ENCODE results near the gene LAMA1. TPM values are rescaled to one million over a fixed set of nuclear protein-coding genes. Genes with fewer than 3 reads are reported as not detected.

LAMA1 gene
- total RNA-seq, 1 experiment from 2014 or later: 28.8 TPM

DNA sequence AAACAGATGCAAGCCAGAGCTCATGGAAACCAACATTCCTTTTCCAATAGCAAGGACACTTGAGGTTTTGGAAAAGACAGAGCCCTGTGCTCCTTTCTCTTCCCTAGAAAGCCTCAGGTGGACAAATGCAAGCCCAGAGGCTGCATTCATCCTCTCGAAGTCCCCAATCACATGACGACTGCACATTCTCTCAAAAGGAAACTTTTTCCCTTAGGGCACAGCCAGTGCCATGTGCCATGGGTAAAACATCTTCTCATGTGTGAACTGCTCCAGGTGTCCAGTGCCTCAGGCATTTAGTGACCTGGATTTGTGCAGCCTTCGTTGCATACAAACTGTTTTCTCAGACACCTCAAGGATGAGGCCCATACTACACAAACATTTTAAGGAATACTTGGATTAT, 140.7 kb downstream of the LAMA1 start:
- H3K9me3 ChIP-seq (ENCODE audit: control insufficient read depth, low read depth, low read length): no peaks in the 10 kb centered on the region
- Mint-ChIP-seq H3K27ac (no peak overlapping the region), H3K36me3 (ENCODE audit: insufficient read depth in 1 of 3, low read depth in 3 of 3) (peaks cover 31 to 65% (median 34%) of the 10 kb centered on the region in 3 experiments), H3K27me3 (ENCODE audit: low read depth) (no peaks in the 10 kb centered on the region), H3K9me3 (no peaks in the 10 kb centered on the region), H3K4me1 (peaks cover 1% of the 10 kb centered on the region in 2 experiments; a peak in 1 of 4 replicates), H3K4me3 (no peak overlapping the region)
- H3K27me3 ChIP-seq (ENCODE audit: insufficient read depth, low read length): no peaks in the 10 kb centered on the region
- no peak overlapping the region for H3K56ac ChIP-seq (ENCODE audit: insufficient read length, low read depth, low read length)
- H3K79me2 ChIP-seq (ENCODE audit: insufficient read depth, low read length): no peaks in the 10 kb centered on the region
- H3K4ac ChIP-seq (ENCODE audit: low read depth, low read length): no peak overlapping the region
- DNase-seq: no peak
- no peak overlapping the region for H2BK120ac ChIP-seq (ENCODE audit: low read depth, low read length, poor library complexity, severe bottlenecking)
- H2BK15ac ChIP-seq (ENCODE audit: low read depth, low read length): no peak overlapping the region
- H2BK5ac ChIP-seq (ENCODE audit: insufficient read length, low read length): no peak overlapping the region
- H3K18ac ChIP-seq (ENCODE audit: insufficient read length, low read depth, low read length): no peak overlapping the region
- H4K5ac ChIP-seq (ENCODE audit: insufficient read length, low read depth, low read length): no peak overlapping the region
- H4K8ac ChIP-seq (replicated peaks; ENCODE audit: insufficient read length, low read depth, low read length): no peak overlapping the region
- H4K91ac ChIP-seq (ENCODE audit: insufficient read length, low read depth, low read length): no peak overlapping the region
- no peak overlapping the region for H2AK5ac ChIP-seq (ENCODE audit: insufficient read length, low read length)
- H4K20me1 ChIP-seq (ENCODE audit: control insufficient read depth, insufficient read depth, insufficient read length): no peaks in the 10 kb centered on the region
- H3K27ac ChIP-seq (ENCODE audit: insufficient read length, low read depth, low read length): no peak overlapping the region
- H3K4me1 ChIP-seq (ENCODE audit: insufficient read depth, low read length): no peaks in the 10 kb centered on the region; the same call in 1 of the 2 replicates
- WGBS (ENCODE audit: extremely low coverage, insufficient read length, low lambda C conversion rate): no CpG with 5 or more reads among the region's 3 CpGs
- no peak overlapping the region for H2BK20ac ChIP-seq (ENCODE audit: low read depth, low read length, poor library complexity, severe bottlenecking)
- no peak overlapping the region for H2BK12ac ChIP-seq (ENCODE audit: insufficient read length, low read depth, low read length)
- H3K9ac ChIP-seq (ENCODE audit: extremely low read depth, insufficient read length, low read length): no peak overlapping the region
- H3K14ac ChIP-seq (ENCODE audit: insufficient read depth, low read length): no peak overlapping the region
- H3K79me1 ChIP-seq (ENCODE audit: insufficient read depth, low read depth, low read length, poor library complexity, severe bottlenecking): no peaks in the 10 kb centered on the region
- no peak overlapping the region for H3K4me2 ChIP-seq (ENCODE audit: insufficient read depth, insufficient read length, low read length)
- no peak overlapping the region for H3T11ph ChIP-seq (ENCODE audit: low read length)
- H2AFZ ChIP-seq (ENCODE audit: low read length): no peak overlapping the region
- H3K23ac ChIP-seq (ENCODE audit: insufficient read length, low read depth, low read length): no peak overlapping the region
- TF ChIP-seq, protein P1, sequence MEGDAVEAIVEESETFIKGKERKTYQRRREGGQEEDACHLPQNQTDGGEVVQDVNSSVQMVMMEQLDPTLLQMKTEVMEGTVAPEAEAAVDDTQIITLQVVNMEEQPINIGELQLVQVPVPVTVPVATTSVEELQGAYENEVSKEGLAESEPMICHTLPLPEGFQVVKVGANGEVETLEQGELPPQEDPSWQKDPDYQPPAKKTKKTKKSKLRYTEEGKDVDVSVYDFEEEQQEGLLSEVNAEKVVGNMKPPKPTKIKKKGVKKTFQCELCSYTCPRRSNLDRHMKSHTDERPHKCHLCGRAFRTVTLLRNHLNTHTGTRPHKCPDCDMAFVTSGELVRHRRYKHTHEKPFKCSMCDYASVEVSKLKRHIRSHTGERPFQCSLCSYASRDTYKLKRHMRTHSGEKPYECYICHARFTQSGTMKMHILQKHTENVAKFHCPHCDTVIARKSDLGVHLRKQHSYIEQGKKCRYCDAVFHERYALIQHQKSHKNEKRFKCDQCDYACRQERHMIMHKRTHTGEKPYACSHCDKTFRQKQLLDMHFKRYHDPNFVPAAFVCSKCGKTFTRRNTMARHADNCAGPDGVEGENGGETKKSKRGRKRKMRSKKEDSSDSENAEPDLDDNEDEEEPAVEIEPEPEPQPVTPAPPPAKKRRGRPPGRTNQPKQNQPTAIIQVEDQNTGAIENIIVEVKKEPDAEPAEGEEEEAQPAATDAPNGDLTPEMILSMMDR (conservative IDR thresholded peaks at IDR 0.05): no peak
- no peaks in the 10 kb centered on the region for H3K23me2 ChIP-seq (ENCODE audit: insufficient read length, low read depth, low read length, poor library complexity, severe bottlenecking)
